GM12878 (cell line): ENCODE measurements around the gene KCNK13. TPM values are rescaled to one million over a fixed set of nuclear protein-coding genes. Genes with fewer than 3 reads are reported as not detected.
"Not testable (repeated sequence)": the region's sequence is repeated elsewhere in the genome, so short reads cannot be mapped to it uniquely, and the experiment has no call there.

Experiments used
- ATAC-seq: fragments of 200-7000 bp; cut with Tn5 transposase; 3 replicates; pipeline ENCODE4 v1.9.1; 2020; ENCODE audit warnings: mild to moderate bottlenecking, moderate library complexity
- BruUV-seq: library from RNA; stranded (reverse); fragments of 400-500 nt; replicated peaks from 2 replicates; lab custom pipeline; 2021; lab: Mats Ljungman, UMichigan
- CTCF ChIA-PET: fragments of 300-600 bp; sonication (Branson Sonifier 250); formaldehyde crosslinking; extraction: SDS; loops from one replicate; lab custom pipeline; 2021; ENCODE audit warnings: inconsistent platforms; lab: Yijun Ruan, JAX
- POLR2A ChIA-PET: fragments of 350-600 bp; formaldehyde crosslinking; extraction: SDS; loops from one replicate; lab custom pipeline; 2021; ENCODE audit warnings: inconsistent platforms; lab: Charles Lee
- RAD21 ChIA-PET: fragments of 300-600 bp; sonication (Branson Sonifier 250); formaldehyde crosslinking; loops from one replicate; lab custom pipeline; 2023; ENCODE audit warnings: antibody characterized with exemption; ENCODE audit not compliant: unreplicated experiment; lab: Charles Lee
- SMC1A ChIA-PET: fragments of 300-600 bp; sonication (Branson Sonifier 250); formaldehyde crosslinking; loops from one replicate; lab custom pipeline; 2023; ENCODE audit not compliant: unreplicated experiment, uncharacterized antibody; lab: Charles Lee
- DNase-seq: peaks from one replicate; pipeline ENCODE4 v3.0.0-alpha.2; 2011; ENCODE audit warnings: low read depth, low spot score
- FAIRE-seq: peaks from 3 replicates; lab custom pipeline; 2011; peaks lifted over from hg19 to GRCh38; lab: Jason Lieb, UNC
- H2AFZ ChIP-seq: 2 replicates; pipeline ENCODE4 v1.6.0; 2011; ENCODE audit warnings: low read depth, low read length, control low read depth; ENCODE audit not compliant: control insufficient read depth
- H3K27ac ChIP-seq: 2 replicates; pipeline ENCODE4 v1.5.1; 2011; ENCODE audit warnings: control low read depth; ENCODE audit not compliant: control insufficient read depth, insufficient read depth
- H3K27me3 ChIP-seq, 2 experiments: replicated peaks in 1 of 2; 2 replicates each; pipeline versions ENCODE4 v1.6.0 to v1.6.1; 2011; ENCODE audit warnings: low read length in 1 of 2; ENCODE audit not compliant: control insufficient read depth in 2 of 2, insufficient read depth in 2 of 2
- H3K36me3 ChIP-seq, 2 experiments: 2 replicates each; pipeline ENCODE4 v1.5.1; 2011; ENCODE audit warnings: low read length in 1 of 2; ENCODE audit not compliant: control insufficient read depth in 2 of 2, insufficient read depth in 2 of 2
- H3K4me1 ChIP-seq: 2 replicates; pipeline ENCODE4 v1.6.1; 2011; ENCODE audit warnings: mild to moderate bottlenecking, low read length, moderate library complexity, mixed read lengths; ENCODE audit not compliant: control insufficient read depth, insufficient read depth
- H3K4me2 ChIP-seq: 2 replicates; pipeline ENCODE4 v1.6.0; 2011; ENCODE audit warnings: control low read depth; ENCODE audit not compliant: control insufficient read depth, insufficient read depth
- H3K4me3 ChIP-seq: fragments of 200-600 bp; sonication (generic); 2 replicates; pipeline ENCODE4 v1.5.1; 2016
- H3K79me2 ChIP-seq: 2 replicates; pipeline ENCODE4 v1.6.0; 2011; ENCODE audit warnings: low read length; ENCODE audit not compliant: control insufficient read depth, insufficient read depth
- H3K9ac ChIP-seq: 2 replicates; pipeline ENCODE4 v1.8.0; 2011; ENCODE audit warnings: low read length, control low read depth, mixed read lengths; ENCODE audit not compliant: control insufficient read depth, insufficient read depth
- H3K9me3 ChIP-seq: replicated peaks from 3 replicates; pipeline ENCODE4 v1.5.1; 2011; ENCODE audit warnings: mild to moderate bottlenecking, low read length; ENCODE audit not compliant: control insufficient read depth, insufficient read depth
- H4K20me1 ChIP-seq: 2 replicates; pipeline ENCODE4 v1.6.0; 2011; ENCODE audit not compliant: control insufficient read depth, insufficient read depth
- WGBS: methylation state at CpG from one replicate; pipeline ENCODE4 v1.1.6; 2016; ENCODE audit warnings: low lambda C conversion rate; ENCODE audit not compliant: insufficient replicate concordance, insufficient coverage; ENCODE audit errors: missing lambda C conversion rate; 5-methylcytosine and 5-hydroxymethylcytosine counted together
- in situ Hi-C: fragments of 300-500 bp; cut with MboI; formaldehyde crosslinking; loops from 9 replicates; pipeline ENCODE4 v1.14.3; 2018; ENCODE audit warnings: mixed read lengths
- intact Hi-C: fragments of 100-400 bp; cut with micrococcal nuclease; formaldehyde crosslinking; loops from one replicate; pipeline ENCODE4 v1.14.2; 2022; ENCODE audit not compliant: unreplicated experiment
- polyA plus RNA-seq, 11 experiments: library from polyadenylated mRNA; depleted of rRNA in 4 of 11; unstranded in 6 of 11; stranded (reverse) in 5 of 11; fragments of >200 nt; fragmentation: Nextera tagmentation in 4 of 11; fragmentation: Illumina TruSeq in 1 of 11; extraction: Ambion mirVana in 4 of 11; extraction: Trizol in 1 of 11; gene quantifications; 1 replicate in 1 of 11; 2 replicates in 10 of 11; pipeline versions ENCODE4 v1.2.1 to v1.2.3, GENCODE V29; 2011 to 2016; ENCODE audit warnings: inconsistent platforms in 2 of 11, missing spikeins in 2 of 11, low read depth in 1 of 11
- small RNA-seq: library from RNA; depleted of rRNA; stranded (forward); fragments of <200 nt; gene quantifications from one replicate; pipeline ENCODE3, GENCODE V24; 2014
- total RNA-seq, 4 experiments: library from RNA; depleted of rRNA in 3 of 4; stranded (reverse); fragments of >200 nt in 3 of 4; fragmentation: Illumina TruSeq in 1 of 4; extraction: Trizol in 1 of 4; gene quantifications; 2 replicates each; pipeline versions ENCODE4 v1.2.1 to v1.2.3, GENCODE V29; 2013 to 2021

The KCNK13 gene
- total and polyA plus RNA-seq, 10 of the 15 experiments (the other 5 are each of a cell fraction or from before 2014, with no cell fraction given) = not detected

GRCh38 chr14:90229942-90230341 lies 168.1 kb downstream of the KCNK13 start:
- H2AFZ ChIP-seq, H3K9ac ChIP-seq, intact Hi-C loops, H4K20me1 ChIP-seq, FAIRE-seq, H3K27ac ChIP-seq, POLR2A ChIA-PET, SMC1A ChIA-PET, H3K79me2 ChIP-seq, ATAC-seq, H3K4me1 ChIP-seq, H3K4me2 ChIP-seq, DNase-seq, RAD21 ChIA-PET, BruUV-seq, CTCF ChIA-PET, H3K27me3 ChIP-seq, H3K9me3 ChIP-seq, H3K36me3 ChIP-seq, H3K4me3 ChIP-seq: not testable (repeated sequence)
- 46% methylated on average over 1 of the region's 1 CpG for WGBS
- in situ Hi-C loops = loop anchor here (5.0 to 10.0 kb wide), 2 partner anchors 255 to 288 kb away; no protein-coding TSS in a partner anchor

Small RNAs within 50 kb of the gene (small RNA-seq; reads per million reads assigned to genes)
- gene RF00019 = not detected

Other genes starting within 250 kb of the KCNK13 start
- gene EFCAB11, start 107.3 kb upstream of the KCNK13 start, total RNA-seq (2014; rRNA removed) = 8.6 and 11.3 TPM in 2 replicates
- 15.7 and 16.8 TPM in 2 replicates for gene EFCAB11, start 107.3 kb upstream of the KCNK13 start, total RNA-seq (2014; rRNA removed; fragmentation: Illumina TruSeq; extraction: Trizol)
- 10.3 and 11.5 TPM in 2 replicates for gene EFCAB11, start 107.3 kb upstream of the KCNK13 start, total RNA-seq (2021)
- gene EFCAB11, start 107.3 kb upstream of the KCNK13 start, polyA plus RNA-seq (2011; rRNA removed) = 20.4 and 31.2 TPM in 2 replicates
- 14.8 and 18.2 TPM in 2 replicates for gene EFCAB11, start 107.3 kb upstream of the KCNK13 start, polyA plus RNA-seq (2014; fragmentation: Illumina TruSeq; extraction: Trizol)
- gene EFCAB11, start 107.3 kb upstream of the KCNK13 start, polyA plus RNA-seq (2014; fragmentation: Nextera tagmentation; extraction: Ambion mirVana) = 10 to 100 TPM; 35.8 to 37.4 TPM
- 10.3 and 12.4 TPM in 2 replicates for gene EFCAB11, start 107.3 kb upstream of the KCNK13 start, polyA plus RNA-seq (2014; rRNA removed)
- 10 to 100 TPM; 25.6 to 30.7 TPM for gene EFCAB11, start 107.3 kb upstream of the KCNK13 start, polyA plus RNA-seq (2016; fragmentation: Nextera tagmentation; extraction: Ambion mirVana)
- gene TDP1, start 106.1 kb upstream of the KCNK13 start, total RNA-seq (2014; rRNA removed) = 54.4 and 58.3 TPM in 2 replicates
- gene TDP1, start 106.1 kb upstream of the KCNK13 start, total RNA-seq (2014; rRNA removed; fragmentation: Illumina TruSeq; extraction: Trizol) = 52.0 and 52.4 TPM in 2 replicates
- gene TDP1, start 106.1 kb upstream of the KCNK13 start, total RNA-seq (2021) = 55.1 and 56.1 TPM in 2 replicates
- 58.4 and 63.1 TPM in 2 replicates for gene TDP1, start 106.1 kb upstream of the KCNK13 start, polyA plus RNA-seq (2011; rRNA removed)
- 53.8 and 61.3 TPM in 2 replicates for gene TDP1, start 106.1 kb upstream of the KCNK13 start, polyA plus RNA-seq (2014; fragmentation: Illumina TruSeq; extraction: Trizol)
- 10 to 100 TPM; 40.2 to 41.5 TPM for gene TDP1, start 106.1 kb upstream of the KCNK13 start, polyA plus RNA-seq (2014; fragmentation: Nextera tagmentation; extraction: Ambion mirVana)
- 35.5 and 40.4 TPM in 2 replicates for gene TDP1, start 106.1 kb upstream of the KCNK13 start, polyA plus RNA-seq (2014; rRNA removed)
- 10 to 100 TPM; 57.9 to 60.4 TPM for gene TDP1, start 106.1 kb upstream of the KCNK13 start, polyA plus RNA-seq (2016; fragmentation: Nextera tagmentation; extraction: Ambion mirVana)
- gene PSMC1, start 194.6 kb downstream of the KCNK13 start, total RNA-seq (2014; rRNA removed) = 112 and 129 TPM in 2 replicates
- 260 and 277 TPM in 2 replicates for gene PSMC1, start 194.6 kb downstream of the KCNK13 start, total RNA-seq (2014; rRNA removed; fragmentation: Illumina TruSeq; extraction: Trizol)
- 91.5 and 97.4 TPM in 2 replicates for gene PSMC1, start 194.6 kb downstream of the KCNK13 start, total RNA-seq (2021)
- 160 and 232 TPM in 2 replicates for gene PSMC1, start 194.6 kb downstream of the KCNK13 start, polyA plus RNA-seq (2011; rRNA removed)
- gene PSMC1, start 194.6 kb downstream of the KCNK13 start, polyA plus RNA-seq (2014; fragmentation: Illumina TruSeq; extraction: Trizol) = 286 and 401 TPM in 2 replicates
- gene PSMC1, start 194.6 kb downstream of the KCNK13 start, polyA plus RNA-seq (2014; fragmentation: Nextera tagmentation; extraction: Ambion mirVana) = 100 to 1,000 TPM; 194 to 255 TPM
- 114 and 135 TPM in 2 replicates for gene PSMC1, start 194.6 kb downstream of the KCNK13 start, polyA plus RNA-seq (2014; rRNA removed)
- gene PSMC1, start 194.6 kb downstream of the KCNK13 start, polyA plus RNA-seq (2016; fragmentation: Nextera tagmentation; extraction: Ambion mirVana) = 100 to 1,000 TPM; 224 to 226 TPM